Hippocampal formation (tissue), 2 donors: ENCODE results near the gene COQ2.
"Not testable (repeated sequence)": the region's sequence is repeated elsewhere in the genome, so short reads cannot be mapped to it uniquely, and the experiment has no call there.

Experiments used
- DNase-seq, 2 donors: peaks; one replicate each; lab custom pipeline; 2025; lab: John Stamatoyannopoulos, UW

Gene COQ2

DNA sequence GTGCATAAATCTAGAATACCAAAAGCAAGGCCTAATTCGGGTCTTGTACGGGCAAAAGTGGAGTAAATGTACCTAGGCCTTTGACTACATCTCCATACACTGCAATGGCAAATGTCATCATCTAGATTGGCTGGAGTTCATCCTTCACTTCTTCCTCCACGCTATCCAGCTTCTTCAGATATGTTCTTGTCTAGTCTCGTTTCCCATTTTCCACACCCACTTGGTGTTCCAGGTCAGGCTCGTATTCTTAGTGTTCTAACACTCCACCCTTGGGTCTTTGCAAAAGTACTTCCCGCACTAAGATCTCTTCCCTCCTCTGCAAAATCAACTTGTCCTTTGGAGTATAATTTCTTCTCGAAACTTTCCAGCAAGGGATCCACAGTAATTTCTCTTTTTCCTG lies 1.4 kb downstream of the COQ2 start:
- DNase-seq: no peak

DNA sequence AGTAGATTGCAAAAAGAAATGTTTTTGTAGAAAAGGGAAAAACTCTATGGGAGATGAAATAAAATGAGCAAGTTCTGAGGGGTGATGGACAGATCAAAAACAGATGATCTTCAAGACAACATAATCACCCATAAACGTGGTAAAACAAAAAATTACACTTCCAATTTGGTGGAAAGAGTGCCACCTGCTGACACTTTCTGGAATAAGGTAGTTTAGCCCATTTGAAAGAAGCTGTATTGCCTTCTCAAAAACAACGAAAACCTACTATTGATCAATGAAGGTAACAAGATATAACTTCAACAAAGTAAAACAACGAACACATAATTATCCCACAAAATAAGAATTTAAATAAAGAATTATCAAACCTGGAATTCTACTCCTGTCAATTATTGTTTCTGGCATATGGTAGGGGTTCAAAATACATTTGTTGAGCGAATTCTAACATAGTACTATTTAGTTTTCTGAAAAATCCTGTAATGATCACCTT lies 2.5 kb downstream of the COQ2 start:
- peak in 1 of 2 donors; percentile 38 for DNase-seq

DNA sequence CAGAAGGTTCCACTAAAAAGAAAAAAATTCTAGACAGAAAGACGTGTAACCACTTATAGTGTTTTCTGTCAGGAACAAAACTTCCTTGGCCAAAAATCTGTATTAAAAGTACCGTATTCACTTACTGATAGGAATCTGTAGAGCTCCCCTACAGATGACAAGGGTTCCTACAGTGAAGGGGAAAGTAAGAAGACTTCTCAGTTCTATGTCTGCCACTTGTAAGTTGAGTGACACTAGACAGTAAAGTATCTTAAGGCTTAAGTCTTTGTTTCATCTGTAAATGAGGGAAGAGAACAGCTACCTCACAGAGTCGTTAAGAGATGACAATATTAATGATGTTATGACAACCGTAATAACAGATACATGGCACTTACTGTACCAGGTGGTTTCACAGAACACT lies 3.3 kb downstream of the COQ2 start:
- DNase-seq: no peak

DNA sequence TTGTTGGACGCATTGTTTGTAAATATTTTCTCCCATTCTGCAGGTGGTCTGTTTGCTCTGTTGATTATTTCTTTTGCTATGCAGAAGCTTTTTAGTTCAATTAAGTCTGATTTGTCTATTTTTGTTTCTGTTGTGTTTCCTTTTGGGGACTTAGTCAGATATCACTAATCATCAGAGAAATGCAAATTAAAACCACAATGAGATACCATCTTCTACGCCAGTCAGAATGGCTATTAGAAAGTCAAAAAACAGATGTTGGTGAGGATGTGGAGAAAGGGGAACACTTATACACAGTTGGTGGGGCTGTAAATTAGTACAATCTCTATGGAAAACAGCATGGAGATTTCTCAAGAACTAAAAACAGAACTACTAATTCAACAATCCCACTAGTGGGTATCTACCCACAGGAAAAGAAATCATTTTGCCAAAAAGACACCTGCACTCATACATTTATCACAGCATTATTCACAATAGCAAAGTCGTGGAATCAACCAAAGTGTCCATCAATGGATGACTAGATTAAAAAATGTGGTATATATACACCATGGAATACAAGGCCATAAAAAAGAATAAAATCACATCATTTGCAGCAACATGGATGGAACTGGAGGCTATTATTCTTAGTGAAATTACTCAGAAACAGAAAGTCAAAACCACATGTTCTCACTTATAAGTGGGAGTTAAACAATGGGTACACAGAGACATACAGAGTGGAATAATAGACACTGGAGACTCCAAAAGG lies 8.1 kb downstream of the COQ2 start:
- DNase-seq: no peak

DNA sequence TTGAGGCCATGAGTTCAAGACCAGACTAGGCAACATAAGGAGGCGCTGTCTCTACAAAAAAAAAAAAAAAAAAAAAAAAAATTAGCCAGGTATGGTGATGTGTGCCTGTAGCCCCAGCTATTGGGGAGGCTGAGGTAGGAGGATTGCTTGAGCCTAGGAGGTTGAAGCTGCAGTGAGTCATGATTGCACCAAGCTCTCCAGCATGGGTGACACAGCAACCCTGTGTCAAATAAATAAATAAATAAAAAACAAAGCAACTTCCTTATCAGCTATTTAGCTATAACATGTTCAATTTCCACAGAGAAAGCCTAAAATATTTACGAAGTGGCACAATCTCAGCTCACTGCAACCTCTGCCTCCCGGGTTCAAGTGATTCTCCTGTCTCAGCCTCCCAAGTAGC lies 10.7 kb downstream of the COQ2 start:
- not testable (repeated sequence) for DNase-seq

DNA sequence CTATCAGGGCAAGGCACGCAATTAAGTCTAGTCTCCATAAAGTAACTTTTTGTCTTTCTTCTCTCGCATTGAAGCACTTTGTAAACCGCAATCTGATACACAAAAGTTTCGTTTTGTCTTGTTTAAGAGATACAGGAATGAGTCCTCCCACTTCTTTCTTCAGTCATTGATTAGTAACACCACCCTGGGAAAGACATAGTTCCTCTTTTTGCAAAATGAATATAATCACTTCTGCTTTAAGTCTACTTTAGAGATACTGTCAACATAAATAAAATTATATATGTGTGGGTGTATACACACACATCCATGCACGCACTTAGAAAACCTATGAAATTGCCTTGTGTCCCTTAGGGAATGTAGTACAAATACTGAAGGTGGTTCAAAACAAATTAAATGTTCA lies 11.7 kb downstream of the COQ2 start:
- DNase-seq: no peak

DNA sequence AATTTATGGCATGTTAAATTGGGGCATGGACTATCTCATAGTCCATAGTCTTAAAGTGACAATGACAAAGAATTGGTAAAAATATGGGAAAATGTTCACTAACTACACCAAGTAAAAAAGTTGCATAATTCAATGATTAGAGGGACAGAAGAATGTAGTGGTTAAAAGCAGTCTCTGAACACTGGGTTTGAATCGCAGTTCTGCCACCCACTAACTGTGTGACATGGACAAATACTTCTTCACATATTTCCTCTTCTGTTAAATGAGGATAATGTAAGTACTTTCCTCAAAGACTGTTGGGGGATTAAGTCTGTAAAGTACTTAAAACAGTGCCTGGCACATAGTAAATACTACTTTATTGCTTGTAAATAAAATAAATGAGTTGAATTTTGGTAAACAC lies 15.3 kb downstream of the COQ2 start:
- no peak for DNase-seq

DNA sequence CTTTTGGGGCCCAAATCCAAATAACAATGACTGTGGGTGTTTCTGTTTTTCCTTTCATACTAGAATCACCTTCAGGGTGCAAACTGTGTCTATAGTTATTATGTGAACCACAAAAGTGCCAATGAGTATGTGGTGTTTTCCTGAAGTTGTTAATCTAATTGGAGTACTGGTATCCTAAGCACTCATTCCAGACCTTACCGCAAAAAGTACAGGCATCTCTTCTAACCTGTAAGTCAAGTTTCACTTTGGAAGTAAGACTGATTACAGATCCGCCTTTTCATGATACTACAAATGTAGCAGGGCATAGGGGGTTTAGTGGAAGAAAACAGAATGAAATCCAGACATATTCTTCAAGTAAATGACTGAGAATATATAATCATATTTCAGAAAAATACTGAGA lies 16.1 kb downstream of the COQ2 start:
- no peak for DNase-seq

DNA sequence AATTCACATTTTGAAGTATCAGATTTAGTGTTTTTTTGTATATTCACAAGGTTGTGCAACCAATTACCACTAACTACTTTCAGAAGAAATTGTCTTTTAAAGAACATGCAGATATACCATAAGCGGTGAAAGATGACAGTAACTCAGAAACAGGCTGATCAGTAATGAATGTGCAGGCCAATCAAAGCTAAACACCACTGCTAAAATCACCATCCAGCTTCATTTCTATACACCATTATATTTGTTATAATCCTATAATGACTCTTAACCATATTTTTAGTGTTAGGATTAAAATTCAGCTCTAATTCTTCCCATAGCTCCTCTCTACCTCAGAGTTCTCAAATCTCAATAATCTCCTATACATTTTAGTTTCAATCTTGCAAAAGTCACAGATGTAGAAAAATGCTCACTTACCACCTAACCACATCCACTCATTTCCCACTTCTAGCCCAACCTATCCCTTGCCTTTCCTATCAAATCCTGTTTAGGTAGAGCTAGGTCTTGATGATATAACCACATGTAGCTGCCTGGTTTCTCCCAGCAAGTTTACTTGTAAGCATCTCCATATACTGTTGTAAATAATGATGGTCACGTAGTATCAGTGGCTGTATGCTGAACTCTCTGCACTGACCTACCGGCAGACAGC lies 16.6 kb downstream of the COQ2 start:
- no peak for DNase-seq

DNA sequence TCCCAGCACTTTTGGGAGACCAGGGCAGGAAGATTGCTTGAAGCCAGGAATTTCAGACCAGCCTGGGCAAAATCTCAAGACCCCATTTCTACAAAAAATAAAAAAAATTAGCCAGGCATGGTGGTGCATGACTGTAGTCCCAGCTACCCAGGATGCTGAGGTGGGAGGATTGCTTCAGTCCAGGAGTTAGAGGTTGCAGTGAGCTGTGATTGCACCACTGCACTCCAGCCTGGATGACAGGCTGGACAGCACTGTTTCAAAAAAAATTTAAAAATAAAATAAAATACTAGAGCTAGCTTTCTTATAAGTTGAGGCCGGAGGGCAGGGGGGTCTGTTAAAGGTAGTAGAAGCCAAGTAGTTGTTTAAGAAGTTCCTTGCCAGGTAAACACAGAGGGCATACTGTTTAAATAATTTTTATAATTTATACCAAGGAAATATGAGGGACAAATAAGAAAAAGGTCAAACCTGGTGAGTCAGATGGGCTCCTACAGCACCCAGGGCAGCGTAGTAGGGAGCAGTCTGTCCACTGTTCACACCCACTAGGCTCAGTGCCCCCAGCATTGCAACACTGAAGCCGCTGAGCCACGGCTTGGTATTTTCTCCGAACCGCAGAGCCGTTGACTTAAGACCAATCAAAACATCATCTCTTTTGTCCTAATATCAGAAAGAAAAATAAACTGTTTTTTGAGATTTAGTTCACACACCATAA lies 17.3 kb downstream of the COQ2 start:
- DNase-seq: no peak

DNA sequence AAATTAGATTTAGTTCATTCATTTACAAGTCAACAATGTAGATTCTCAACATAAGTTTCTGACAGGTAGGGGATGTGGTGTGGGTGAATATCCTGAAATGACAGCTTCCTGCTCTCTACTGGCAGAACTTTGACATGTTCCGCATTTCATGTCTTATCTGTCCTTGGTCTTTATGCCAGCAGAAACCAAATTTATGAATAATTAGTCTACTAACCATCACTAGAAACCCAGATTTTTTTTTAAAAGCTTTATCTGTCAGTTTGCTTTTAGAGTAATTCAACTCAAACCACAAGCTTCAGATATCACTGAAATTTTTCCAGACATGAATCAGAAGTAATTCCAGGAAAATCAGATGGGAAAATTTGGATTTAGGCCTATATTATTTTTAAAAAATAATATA lies 17.9 kb downstream of the COQ2 start:
- DNase-seq: no peak

DNA sequence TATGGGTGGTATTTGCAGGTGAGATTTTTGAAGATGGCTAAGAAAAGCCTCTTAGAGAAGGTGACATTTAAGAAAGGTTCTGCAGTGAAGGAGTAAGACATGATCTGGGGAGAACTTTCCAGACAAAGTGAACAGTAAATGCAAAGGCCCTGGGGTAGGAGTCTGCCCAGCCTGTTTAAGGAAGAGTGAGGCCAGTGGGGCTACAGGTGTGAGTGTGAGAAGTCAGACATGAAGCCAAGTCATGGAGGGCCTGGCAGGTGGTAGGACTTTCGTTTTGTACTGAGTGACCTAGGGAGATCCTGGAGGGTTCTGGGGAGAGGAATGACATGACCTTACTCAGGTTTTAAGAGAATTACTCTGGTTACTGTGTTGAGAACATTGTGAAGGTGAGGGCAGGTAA lies 21.5 kb downstream of the COQ2 start:
- DNase-seq: no peak

DNA sequence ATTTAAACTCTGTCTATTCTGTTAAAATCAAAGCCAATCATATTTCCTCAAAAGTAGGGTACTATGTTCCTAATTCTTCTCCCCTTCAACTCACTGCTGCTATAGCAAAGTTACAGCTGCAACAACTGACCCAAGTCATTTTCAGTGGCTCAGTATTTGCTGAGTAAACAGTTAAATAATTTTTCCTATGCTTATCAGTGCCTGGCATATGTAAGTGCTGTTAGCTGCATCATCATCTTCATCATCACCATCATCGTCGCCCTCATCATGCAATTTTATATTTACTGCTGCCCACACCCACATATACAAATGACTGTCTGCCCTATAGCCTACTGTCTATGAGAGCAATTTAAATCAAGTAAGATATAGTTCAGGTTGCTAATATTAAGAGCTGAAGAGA lies 21.9 kb downstream of the COQ2 start:
- DNase-seq: no peak

DNA sequence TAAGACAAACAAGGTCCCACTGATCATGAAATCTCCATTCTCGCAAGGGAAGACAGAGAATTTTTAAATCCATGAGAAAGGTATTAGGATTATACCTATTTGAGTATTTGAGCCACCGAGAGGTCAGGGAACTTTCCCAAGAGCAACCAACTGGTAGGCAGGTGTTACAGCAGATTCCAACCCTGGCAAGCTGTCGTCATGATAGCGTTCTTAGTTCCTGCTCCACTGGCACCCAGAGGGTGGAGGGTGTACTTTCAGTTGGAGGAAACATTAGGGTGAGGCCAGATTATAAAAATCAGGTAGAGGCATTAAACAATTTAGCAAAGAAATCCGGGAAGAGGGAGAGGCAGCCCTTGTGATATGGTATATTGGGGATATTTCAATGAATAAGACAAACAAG lies 23.3 kb downstream of the COQ2 start:
- no peak for DNase-seq

DNA sequence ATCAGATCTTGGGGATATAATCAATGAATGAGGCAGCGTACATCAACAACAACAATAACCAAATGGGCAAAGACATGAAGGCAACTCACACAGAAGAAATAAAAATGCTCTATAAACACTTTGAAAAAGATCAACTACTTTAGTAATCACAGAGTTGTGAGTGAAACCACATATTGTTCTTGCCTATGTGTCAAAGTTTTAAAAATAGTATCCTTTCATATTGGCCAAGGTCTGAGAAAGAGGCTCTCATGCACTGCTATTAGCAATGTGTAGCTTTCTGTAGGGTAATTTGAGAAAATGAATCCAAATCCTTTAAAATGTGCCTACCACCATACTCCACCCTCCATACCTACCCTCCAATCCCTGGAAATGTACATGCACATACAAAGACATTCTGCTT lies 25.0 kb downstream of the COQ2 start:
- no peak for DNase-seq

DNA sequence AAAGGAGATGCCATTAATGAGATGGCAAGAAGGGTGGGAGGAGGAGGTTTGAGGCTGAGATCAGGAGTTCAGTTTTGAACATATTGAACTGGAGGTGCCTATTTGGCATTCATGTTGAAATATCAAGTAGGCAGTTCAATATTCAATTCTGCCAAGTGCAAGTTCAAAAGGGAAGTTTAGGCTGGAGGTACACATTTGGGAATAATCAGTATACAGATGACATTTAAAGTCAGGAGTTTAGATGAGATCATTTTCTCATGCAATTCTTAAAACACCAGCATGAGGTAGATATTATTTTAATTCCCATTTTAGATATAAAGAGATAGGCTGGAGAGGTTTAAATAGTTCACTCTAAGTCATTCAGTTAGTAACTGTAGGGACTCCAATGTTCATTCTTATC lies 26.1 kb downstream of the COQ2 start:
- no peak for DNase-seq

DNA sequence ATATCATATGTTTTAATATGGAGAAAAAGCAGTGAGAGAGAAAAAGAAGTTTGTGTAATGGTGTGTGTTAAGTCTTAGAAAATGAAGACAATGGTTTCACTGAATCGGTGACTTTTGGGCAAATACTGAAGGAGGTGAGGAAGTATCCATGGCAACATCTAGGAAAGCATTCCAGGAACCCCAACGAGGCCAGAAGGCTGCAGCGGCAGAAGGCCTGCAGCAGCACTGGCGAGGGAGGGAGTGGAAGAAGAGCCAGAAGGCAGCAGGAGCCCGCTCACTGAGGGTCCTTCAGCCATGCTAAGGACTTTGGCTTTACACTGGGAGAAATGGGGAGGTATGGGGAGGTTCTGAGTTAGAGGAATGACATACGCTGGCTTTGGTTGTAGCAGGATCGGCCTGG lies 26.8 kb downstream of the COQ2 start:
- no peak for DNase-seq

DNA sequence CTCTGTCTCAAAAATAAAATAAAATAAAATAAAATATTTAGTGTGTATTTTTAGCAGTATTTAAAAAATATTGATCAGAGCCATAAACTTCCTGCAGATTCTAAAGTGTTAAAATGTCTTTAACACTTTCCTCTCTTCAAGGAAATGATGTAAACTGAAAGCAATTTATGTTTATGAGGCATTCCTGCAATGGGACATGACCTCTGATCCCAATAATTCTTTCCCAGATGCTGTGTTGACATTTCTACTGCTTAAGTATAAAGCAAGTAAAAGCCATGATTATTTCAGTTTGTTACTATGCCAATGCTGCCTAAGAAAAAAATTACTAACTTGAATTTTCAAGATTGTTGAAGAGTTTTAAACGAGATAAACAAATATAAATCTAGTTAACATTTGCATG lies 29.0 kb downstream of the COQ2 start:
- DNase-seq: no peak

DNA sequence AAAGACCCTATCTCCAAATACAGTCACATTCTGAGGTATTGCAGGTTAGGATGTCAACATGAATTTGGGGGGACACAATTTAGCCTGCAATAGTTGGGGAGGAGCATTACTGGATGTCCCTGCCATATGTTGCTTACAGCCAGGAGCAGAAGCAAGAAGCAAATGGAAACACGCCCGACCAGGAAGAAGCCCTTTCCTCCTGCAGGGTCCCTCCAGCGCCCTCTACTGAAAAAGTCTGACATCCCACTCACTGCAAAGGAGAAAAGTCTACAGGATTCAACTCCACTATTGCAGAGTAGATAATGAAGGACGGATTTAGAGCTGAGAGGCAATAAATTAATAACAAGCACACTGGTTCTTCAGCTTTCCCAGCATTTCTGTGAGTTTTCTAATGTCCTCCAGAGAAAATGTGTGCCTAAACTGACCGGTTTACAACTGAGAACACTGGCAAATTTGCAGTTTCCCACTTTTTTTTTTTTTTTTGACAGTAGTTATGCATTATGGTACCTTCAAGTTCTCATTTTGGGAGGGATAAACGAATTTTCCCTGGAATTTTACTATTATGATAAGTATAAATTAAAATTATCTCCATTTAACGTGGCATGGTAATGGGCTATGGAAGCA lies 31.7 kb downstream of the COQ2 start:
- peak in 1 of 2 donors; percentile 8 for DNase-seq

DNA sequence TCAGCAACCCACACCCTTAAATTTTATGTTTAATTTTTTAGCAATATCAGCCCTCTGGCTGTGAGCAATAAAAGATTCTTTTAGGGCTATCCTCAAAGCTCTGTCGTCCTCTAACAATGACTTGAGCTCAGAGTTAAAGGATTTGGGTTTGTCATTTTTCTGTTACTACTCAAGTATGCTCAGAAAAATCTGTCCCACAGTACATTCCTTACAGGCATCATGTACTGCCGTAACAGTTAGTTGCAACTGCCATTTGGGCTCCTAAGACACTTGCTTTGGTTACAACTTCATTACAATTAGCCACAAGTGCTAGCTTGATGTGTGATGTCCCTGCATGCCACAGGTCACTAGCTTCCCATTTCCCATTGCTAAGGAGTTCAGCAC lies 33.2 kb downstream of the COQ2 start:
- no peak for DNase-seq

DNA sequence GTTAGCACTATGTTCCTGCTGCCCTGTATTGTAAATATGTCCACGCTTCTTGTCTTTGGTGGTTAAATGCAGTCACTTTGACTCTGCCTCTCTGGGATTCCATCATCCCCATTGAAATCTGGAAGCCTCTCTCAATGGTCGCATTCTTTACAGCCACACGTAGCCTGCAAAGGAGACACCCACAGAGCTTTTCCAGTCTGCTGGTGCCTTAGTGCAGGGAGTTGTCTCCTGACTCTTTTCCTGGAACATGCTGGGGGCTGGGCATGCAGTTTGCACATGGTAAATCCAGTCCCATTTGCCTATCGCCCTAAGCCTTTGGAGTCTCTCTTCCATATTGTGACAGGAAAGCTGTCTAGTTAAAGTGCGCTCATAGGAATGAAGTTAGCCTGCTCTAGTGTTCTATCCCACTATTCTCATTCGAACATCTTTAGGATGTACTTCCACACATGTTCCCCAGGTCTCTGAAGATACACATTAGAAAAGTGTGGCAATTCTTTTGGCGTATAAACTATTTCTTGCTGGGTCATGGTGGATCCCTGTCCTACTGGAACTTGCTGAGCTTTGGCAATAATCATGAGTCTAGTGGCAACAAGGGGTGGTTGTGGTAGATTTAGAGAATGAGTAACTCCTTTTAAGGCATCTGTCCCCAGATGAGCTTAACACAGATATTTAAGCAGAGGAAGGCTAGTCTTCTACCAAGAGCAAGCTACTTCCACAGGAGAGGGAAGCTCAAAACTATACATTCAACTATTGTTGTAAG lies 33.7 kb downstream of the COQ2 start:
- DNase-seq: no peak

DNA sequence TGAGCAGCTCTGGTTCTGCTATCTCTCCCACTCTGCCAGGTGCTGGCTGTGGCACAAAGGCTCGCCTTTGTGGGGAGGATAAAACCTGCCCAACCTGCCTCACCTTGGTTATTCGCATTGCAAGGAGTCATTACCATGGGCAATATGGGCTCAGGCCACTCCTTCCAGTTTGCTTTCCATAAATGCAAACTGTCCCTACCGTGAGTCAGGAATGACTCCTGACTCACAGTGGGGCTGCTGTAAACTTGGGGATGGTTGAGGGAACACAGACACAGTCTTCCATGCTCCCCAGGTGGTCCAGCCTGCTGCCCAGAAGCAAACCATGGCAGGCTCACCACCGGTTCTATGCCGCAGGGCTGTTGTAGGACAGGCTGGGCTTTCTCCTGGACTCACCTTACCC lies 36.1 kb downstream of the COQ2 start:
- no peak for DNase-seq
